Type B pancreatic cell (in vitro differentiated cells): ENCODE results near the gene PRKAR1B. TPM values are rescaled to one million over a fixed set of nuclear protein-coding genes. Genes with fewer than 3 reads are reported as not detected.

ENCODE experiments used
- DNase-seq: peaks from one replicate; pipeline ENCODE4 v3.0.0; 2021; ENCODE audit warnings: mixed read lengths; ENCODE audit not compliant: unreplicated experiment; ENCODE audit errors: extremely low spot score
- H3K27ac Mint-ChIP-seq: 2 replicates; pipeline ENCODE4 v1.8.0; 2021; ENCODE audit warnings: mild to moderate bottlenecking, mixed read lengths
- H3K27me3 Mint-ChIP-seq: 2 replicates; pipeline ENCODE4 v1.8.0; 2021; ENCODE audit warnings: mixed read lengths
- H3K36me3 Mint-ChIP-seq: 2 replicates; pipeline ENCODE4 v1.8.0; 2021; ENCODE audit warnings: mixed read lengths
- H3K4me1 Mint-ChIP-seq: one replicate; pipeline ENCODE4 v1.8.0; 2021; ENCODE audit warnings: mixed read lengths; ENCODE audit not compliant: unreplicated experiment
- H3K4me3 Mint-ChIP-seq: 2 replicates; pipeline ENCODE4 v1.8.0; 2021; ENCODE audit warnings: mild to moderate bottlenecking, mixed read lengths
- H3K9me3 Mint-ChIP-seq: 2 replicates; pipeline ENCODE4 v1.8.0; 2021; ENCODE audit warnings: mixed read lengths
- total RNA-seq: library from RNA; stranded (reverse); gene quantifications from 2 replicates; pipeline ENCODE4 v1.2.1, GENCODE V29; 2021; ENCODE audit warnings: low replicate concordance
- TF ChIP-seq, protein P1 (sequence below): fragments of 200-600 bp; sonication (generic); conservative IDR thresholded peaks from 2 replicates; pipeline ENCODE4 v1.5.0; 2021; ENCODE audit warnings: antibody characterized with exemption, mild to moderate bottlenecking

The PRKAR1B gene
- total RNA-seq, 1 donor from 2014 or later, result 26.1 TPM

DNA sequence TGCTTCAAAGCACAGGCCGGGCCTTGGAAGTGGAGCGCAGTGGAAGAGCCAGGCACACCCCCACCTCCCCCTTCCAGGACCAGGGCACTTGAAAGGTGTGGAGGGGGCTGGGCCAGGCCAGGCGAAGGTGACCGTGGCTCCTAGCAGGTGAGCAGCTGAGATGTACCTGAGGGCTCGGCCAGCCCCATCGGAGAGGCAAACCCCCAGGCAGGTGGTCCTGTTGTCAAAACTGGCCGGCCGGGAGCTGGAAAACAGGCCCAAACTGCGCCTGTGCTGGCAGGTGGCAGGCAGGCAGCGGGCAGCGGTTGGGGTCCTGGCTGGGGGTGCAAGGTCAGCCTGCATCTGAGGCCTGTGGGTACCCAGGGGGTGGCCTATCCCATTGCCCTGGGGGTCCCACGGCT is 97.0 kb downstream of the PRKAR1B start:
- H3K36me3 Mint-ChIP-seq, result peaks cover 4% of the 10 kb centered on the region
- H3K4me3 Mint-ChIP-seq, result no peak overlapping the region
- no peak for DNase-seq
- no peaks in the 10 kb centered on the region for H3K9me3 Mint-ChIP-seq
- no peaks in the 10 kb centered on the region for H3K4me1 Mint-ChIP-seq
- H3K27me3 Mint-ChIP-seq, result no peaks in the 10 kb centered on the region
- TF ChIP-seq, protein P1, sequence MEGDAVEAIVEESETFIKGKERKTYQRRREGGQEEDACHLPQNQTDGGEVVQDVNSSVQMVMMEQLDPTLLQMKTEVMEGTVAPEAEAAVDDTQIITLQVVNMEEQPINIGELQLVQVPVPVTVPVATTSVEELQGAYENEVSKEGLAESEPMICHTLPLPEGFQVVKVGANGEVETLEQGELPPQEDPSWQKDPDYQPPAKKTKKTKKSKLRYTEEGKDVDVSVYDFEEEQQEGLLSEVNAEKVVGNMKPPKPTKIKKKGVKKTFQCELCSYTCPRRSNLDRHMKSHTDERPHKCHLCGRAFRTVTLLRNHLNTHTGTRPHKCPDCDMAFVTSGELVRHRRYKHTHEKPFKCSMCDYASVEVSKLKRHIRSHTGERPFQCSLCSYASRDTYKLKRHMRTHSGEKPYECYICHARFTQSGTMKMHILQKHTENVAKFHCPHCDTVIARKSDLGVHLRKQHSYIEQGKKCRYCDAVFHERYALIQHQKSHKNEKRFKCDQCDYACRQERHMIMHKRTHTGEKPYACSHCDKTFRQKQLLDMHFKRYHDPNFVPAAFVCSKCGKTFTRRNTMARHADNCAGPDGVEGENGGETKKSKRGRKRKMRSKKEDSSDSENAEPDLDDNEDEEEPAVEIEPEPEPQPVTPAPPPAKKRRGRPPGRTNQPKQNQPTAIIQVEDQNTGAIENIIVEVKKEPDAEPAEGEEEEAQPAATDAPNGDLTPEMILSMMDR, result no peak
- no peak overlapping the region for H3K27ac Mint-ChIP-seq

DNA sequence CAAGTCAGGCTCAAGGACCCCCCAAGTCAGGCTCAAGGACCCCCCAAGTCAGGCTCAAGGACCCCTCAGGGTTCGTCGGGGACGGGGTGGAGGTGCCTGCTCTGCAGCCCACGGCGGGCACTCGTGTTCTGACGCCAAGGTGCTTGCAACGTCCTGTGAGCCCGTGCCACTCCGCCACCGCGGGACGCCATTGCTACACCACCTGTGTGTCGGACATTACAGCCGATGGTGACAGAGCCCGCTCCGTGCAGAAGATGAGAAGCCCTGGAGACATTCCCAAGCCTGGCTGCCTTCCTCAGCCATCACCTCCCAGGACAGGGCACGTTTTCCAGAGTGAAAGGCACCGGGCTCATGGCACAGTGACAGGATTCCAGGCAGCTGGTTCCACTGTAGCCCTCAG is 98.3 kb downstream of the PRKAR1B start:
- H3K27me3 Mint-ChIP-seq, result no peaks in the 10 kb centered on the region
- H3K9me3 Mint-ChIP-seq, result no peaks in the 10 kb centered on the region
- peaks cover 12% of the 10 kb centered on the region for H3K36me3 Mint-ChIP-seq
- H3K4me3 Mint-ChIP-seq, result no peak overlapping the region
- H3K4me1 Mint-ChIP-seq, result no peaks in the 10 kb centered on the region
- TF ChIP-seq, protein P1, result no peak
- no peak overlapping the region for H3K27ac Mint-ChIP-seq
- DNase-seq, result no peak

DNA sequence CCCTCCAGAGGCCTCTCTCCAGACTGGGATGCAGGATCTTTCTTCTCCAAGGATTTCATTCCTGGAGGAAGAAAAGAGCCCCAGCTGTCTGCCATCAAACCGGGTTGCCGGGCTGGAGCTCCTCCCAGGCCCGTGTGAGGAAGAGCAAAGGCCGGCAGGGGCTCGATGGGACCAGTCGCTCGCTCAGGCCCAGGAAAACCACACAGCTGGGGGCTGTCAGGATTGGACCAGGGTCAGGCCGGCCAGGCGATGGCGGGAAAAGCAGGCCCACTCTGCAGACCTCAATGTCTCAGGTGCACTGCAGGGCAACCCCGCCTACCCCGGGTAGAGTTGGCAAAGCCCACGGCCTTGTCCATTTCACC is 98.7 kb downstream of the PRKAR1B start:
- TF ChIP-seq, protein P1, result no peak
- no peaks in the 10 kb centered on the region for H3K9me3 Mint-ChIP-seq
- no peak overlapping the region for H3K4me3 Mint-ChIP-seq
- H3K36me3 Mint-ChIP-seq, result peaks cover 12% of the 10 kb centered on the region
- no peak for DNase-seq
- H3K4me1 Mint-ChIP-seq, result no peaks in the 10 kb centered on the region
- H3K27me3 Mint-ChIP-seq, result no peaks in the 10 kb centered on the region
- H3K27ac Mint-ChIP-seq, result no peak overlapping the region

DNA sequence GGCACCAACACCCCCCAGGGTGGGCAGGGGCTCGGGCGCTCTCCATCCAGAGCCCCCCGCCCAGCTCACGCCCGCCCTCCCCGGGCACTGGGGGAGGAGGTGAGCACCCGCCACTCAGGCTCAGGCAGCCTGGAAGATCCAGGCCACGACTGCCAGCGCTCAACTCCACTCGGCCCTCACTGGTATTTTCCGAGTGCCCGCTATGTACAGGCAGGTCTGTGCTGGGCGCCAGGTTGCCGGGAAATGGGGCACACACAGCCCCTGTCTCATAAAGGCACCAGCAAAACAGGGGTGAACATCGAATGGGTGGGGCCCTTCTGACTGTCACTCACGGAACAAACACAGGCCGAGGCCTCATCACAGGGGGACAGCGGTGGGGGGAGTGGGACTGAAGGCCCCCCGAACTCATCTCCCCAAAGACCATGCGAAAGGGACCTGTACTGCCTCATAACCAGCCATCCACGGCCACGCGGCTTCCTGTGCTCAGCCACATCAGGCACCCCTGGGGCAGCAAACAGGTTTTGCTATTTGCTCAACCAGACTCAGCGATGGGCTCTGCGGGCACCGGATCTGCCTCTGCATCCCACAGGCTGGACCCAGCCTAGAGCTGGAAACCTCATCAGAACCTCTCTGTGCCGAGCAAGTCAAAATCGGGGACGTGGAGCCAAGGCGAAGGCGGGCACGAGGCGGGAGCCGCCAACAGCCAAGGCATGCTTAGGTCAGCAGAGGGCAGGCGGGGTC is 99.2 kb downstream of the PRKAR1B start:
- DNase-seq, result no peak

DNA sequence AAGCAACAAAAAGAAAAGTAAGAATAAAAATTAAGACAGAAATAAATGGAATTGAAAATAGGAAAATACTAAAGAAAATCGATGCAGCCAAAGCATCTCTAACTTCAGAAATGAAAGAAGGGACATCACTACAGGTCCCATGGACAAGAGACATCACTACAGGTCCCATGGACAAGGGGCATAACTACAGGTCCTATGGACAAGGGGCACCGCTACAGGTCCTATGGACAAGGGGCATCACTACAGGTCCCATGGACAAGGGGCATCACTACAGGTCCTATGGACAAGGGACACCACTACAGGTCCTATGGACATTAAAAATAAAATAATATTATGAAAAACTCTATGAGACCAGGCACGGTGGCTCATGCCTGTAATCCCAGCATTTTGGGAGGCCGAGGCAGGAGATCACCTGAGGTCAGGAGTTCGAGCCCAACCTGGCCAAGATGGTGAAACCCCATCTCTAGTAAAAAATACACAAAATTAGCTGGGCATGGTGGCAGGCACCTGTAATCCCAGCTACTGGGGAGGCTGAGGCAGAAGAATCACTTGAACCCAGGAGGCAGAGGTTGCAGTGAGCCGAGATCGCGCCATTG is 101.6 kb downstream of the PRKAR1B start:
- Mint-ChIP-seq H3K4me1 (no peaks in the 10 kb centered on the region), H3K4me3 (no peak overlapping the region), H3K9me3 (peaks cover 9% of the 10 kb centered on the region), H3K27ac (no peak overlapping the region), H3K27me3 (no peaks in the 10 kb centered on the region), H3K36me3 (peaks cover 24% of the 10 kb centered on the region)
- TF ChIP-seq, protein P1, result no peak
- DNase-seq, result no peak

More for the DNA sequence above, 99.2 kb downstream of the PRKAR1B start:
- Mint-ChIP-seq H3K27ac (no peak overlapping the region), H3K9me3 (no peaks in the 10 kb centered on the region), H3K36me3 (peaks cover 12% of the 10 kb centered on the region), H3K4me3 (no peak overlapping the region), H3K27me3 (no peaks in the 10 kb centered on the region), H3K4me1 (no peaks in the 10 kb centered on the region)
- TF ChIP-seq, protein P1, result no peak
